HepG2 (cell line): ENCODE data around the gene ANAPC2. TPM values are rescaled to one million over a fixed set of nuclear protein-coding genes. Genes with fewer than 3 reads are reported as not detected.
A peak's percentile ranks its signal among the peaks of the same experiment; 100 is the strongest.

Experiments
- IRF2 ChIP-seq: IDR thresholded peaks from 2 replicates; pipeline ENCODE4 v1.6.1; 2018; ENCODE audit warnings: missing genetic modification reagents, missing compliant biosample characterization
- MIXL1 ChIP-seq: IDR thresholded peaks from 2 replicates; pipeline ENCODE4 v1.6.1; 2016
- NR2C2 ChIP-seq: sonication (generic); formaldehyde crosslinking; IDR thresholded peaks from 2 replicates; pipeline ENCODE4 v1.4.0; 2020; ENCODE audit warnings: missing genetic modification reagents, mild to moderate bottlenecking, moderate library complexity, borderline replicate concordance
- PHF5A ChIP-seq: IDR thresholded peaks from one replicate; pipeline ENCODE4 v1.6.1; 2018; ENCODE audit warnings: low read depth, missing genetic modification reagents; ENCODE audit not compliant: unreplicated experiment
- SALL2 ChIP-seq: sonication (generic); formaldehyde crosslinking; IDR thresholded peaks from 2 replicates; pipeline ENCODE4 v1.8.1; 2023; ENCODE audit warnings: mild to moderate bottlenecking, missing genetic modification reagents, inconsistent platforms
- ZNF136 ChIP-seq: sonication (generic); formaldehyde crosslinking; IDR thresholded peaks from 2 replicates; pipeline ENCODE4 v1.8.1; 2022; ENCODE audit warnings: low read depth, mild to moderate bottlenecking, moderate library complexity, missing genetic modification reagents
- ZNF282 ChIP-seq: fragments of 450-650 bp; IDR thresholded peaks from 2 replicates; pipeline ENCODE4 v1.6.1; 2018; ENCODE audit not compliant: partially characterized antibody
- ZNF430 ChIP-seq: sonication (generic); formaldehyde crosslinking; IDR thresholded peaks from 2 replicates; pipeline ENCODE4 v1.9.0; 2021; ENCODE audit warnings: mild to moderate bottlenecking, missing genetic modification reagents
- ZNF589 ChIP-seq: sonication (generic); formaldehyde crosslinking; conservative IDR thresholded peaks from 2 replicates; pipeline ENCODE4 v1.8.0; 2022; ENCODE audit warnings: mild to moderate bottlenecking, moderate library complexity, missing genetic modification reagents
- ZNF772 ChIP-seq: sonication (generic); formaldehyde crosslinking; IDR thresholded peaks from 2 replicates; pipeline ENCODE4 v1.5.0; 2020; ENCODE audit warnings: mild to moderate bottlenecking, missing genetic modification reagents
- polyA plus RNA-seq, 8 experiments: library from polyadenylated mRNA; depleted of rRNA in 3 of 8; stranded (reverse) in 7 of 8; unstranded in 1 of 8; fragments of >200 nt; fragmentation: Illumina TruSeq in 4 of 8; extraction: Trizol in 4 of 8; gene quantifications; 2 replicates each; pipeline versions ENCODE4 v1.2.1 to v1.2.3, GENCODE V29; 2011 to 2016; ENCODE audit warnings: low read depth in 4 of 8, missing spikeins in 1 of 8, mixed read lengths in 1 of 8; ENCODE audit not compliant: insufficient read depth in 1 of 8
- total RNA-seq, 5 experiments: library from RNA; depleted of rRNA; stranded (reverse); fragments of >200 nt; fragmentation: Illumina TruSeq; extraction: Trizol; gene quantifications; 2 replicates each; pipeline ENCODE4 v1.2.3, GENCODE V29; 2016; ENCODE audit warnings: low read depth in 1 of 5
- TF ChIP-seq, protein P1 (sequence below): sonication (generic); formaldehyde crosslinking; IDR thresholded peaks from 2 replicates; pipeline ENCODE4 v1.4.0; 2020; ENCODE audit warnings: missing genetic modification reagents, mild to moderate bottlenecking, borderline replicate concordance
- TF ChIP-seq, protein P2 (sequence below): IDR thresholded peaks from 2 replicates; pipeline ENCODE4 v1.6.1; 2016; ENCODE audit warnings: low read depth, missing genetic modification reagents, missing compliant biosample characterization
- TF ChIP-seq, protein P3 (sequence below): sonication (generic); formaldehyde crosslinking; IDR thresholded peaks from 2 replicates; pipeline ENCODE4 v1.9.0; 2022; ENCODE audit warnings: low read depth, missing genetic modification reagents
- TF ChIP-seq, protein P4 (sequence below): IDR thresholded peaks from 2 replicates; pipeline ENCODE4 v1.4.0; 2020; ENCODE audit warnings: mild to moderate bottlenecking, missing genetic modification reagents

ANAPC2 gene
- total and polyA plus RNA-seq, 2 of the 13 experiments (the other 11 are each of a cell fraction or from before 2014, with no cell fraction given), result 12.3 to 15.4 TPM

DNA sequence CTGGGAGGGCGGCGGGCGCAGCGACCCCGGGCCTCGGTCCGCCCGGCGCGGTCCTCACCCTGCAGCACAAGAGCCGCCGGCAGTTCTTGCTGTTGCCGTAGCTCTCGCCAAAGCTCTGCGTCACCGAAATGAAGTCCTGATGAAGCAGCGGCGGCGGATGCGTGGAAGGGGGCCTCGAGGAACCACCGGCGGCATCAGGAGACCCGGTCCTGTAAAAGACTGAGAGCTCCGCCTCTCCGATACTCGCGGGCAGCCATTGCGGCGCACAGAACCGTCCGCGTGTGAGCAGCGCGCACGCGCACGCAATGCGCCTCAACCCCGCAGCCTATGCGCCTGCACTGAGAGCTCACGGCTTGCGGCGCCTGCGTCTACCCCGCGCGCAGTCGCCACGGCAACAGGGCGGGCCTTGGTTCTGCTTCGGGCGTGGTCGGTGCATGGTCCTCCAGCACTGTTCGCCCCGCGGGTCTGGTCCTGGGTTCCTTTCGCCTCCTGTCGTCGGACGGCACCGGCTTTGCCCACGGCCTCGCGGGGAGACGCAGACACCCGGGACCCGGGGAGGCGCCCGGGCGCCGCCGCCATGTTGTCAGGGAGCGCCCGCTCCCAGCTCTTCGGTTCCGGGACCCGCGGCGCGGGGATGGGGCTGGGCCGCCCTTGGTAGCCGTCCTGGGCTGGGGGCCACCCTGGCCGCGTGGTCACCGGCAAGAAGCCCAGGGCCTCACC, 58.7 kb downstream of the ANAPC2 start (continued):
- TF ChIP-seq, protein P1, sequence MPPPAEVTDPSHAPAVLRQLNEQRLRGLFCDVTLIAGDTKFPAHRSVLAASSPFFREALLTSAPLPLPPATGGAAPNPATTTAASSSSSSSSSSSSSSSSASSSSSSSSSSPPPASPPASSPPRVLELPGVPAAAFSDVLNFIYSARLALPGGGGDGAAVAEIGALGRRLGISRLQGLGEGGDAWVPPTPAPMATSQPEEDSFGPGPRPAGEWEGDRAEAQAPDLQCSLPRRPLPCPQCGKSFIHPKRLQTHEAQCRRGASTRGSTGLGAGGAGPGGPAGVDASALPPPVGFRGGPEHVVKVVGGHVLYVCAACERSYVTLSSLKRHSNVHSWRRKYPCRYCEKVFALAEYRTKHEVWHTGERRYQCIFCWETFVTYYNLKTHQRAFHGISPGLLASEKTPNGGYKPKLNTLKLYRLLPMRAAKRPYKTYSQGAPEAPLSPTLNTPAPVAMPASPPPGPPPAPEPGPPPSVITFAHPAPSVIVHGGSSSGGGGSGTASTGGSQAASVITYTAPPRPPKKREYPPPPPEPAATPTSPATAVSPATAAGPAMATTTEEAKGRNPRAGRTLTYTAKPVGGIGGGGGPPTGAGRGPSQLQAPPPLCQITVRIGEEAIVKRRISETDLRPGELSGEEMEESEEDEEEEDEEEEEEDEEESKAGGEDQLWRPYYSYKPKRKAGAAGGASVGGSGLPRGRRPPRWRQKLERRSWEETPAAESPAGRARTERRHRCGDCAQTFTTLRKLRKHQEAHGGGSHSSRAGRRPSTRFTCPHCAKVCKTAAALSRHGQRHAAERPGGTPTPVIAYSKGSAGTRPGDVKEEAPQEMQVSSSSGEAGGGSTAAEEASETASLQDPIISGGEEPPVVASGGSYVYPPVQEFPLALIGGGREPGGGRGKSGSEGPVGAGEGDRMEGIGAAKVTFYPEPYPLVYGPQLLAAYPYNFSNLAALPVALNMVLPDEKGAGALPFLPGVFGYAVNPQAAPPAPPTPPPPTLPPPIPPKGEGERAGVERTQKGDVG (CRISPR knock-in tag), result no peak
- TF ChIP-seq, protein P2, sequence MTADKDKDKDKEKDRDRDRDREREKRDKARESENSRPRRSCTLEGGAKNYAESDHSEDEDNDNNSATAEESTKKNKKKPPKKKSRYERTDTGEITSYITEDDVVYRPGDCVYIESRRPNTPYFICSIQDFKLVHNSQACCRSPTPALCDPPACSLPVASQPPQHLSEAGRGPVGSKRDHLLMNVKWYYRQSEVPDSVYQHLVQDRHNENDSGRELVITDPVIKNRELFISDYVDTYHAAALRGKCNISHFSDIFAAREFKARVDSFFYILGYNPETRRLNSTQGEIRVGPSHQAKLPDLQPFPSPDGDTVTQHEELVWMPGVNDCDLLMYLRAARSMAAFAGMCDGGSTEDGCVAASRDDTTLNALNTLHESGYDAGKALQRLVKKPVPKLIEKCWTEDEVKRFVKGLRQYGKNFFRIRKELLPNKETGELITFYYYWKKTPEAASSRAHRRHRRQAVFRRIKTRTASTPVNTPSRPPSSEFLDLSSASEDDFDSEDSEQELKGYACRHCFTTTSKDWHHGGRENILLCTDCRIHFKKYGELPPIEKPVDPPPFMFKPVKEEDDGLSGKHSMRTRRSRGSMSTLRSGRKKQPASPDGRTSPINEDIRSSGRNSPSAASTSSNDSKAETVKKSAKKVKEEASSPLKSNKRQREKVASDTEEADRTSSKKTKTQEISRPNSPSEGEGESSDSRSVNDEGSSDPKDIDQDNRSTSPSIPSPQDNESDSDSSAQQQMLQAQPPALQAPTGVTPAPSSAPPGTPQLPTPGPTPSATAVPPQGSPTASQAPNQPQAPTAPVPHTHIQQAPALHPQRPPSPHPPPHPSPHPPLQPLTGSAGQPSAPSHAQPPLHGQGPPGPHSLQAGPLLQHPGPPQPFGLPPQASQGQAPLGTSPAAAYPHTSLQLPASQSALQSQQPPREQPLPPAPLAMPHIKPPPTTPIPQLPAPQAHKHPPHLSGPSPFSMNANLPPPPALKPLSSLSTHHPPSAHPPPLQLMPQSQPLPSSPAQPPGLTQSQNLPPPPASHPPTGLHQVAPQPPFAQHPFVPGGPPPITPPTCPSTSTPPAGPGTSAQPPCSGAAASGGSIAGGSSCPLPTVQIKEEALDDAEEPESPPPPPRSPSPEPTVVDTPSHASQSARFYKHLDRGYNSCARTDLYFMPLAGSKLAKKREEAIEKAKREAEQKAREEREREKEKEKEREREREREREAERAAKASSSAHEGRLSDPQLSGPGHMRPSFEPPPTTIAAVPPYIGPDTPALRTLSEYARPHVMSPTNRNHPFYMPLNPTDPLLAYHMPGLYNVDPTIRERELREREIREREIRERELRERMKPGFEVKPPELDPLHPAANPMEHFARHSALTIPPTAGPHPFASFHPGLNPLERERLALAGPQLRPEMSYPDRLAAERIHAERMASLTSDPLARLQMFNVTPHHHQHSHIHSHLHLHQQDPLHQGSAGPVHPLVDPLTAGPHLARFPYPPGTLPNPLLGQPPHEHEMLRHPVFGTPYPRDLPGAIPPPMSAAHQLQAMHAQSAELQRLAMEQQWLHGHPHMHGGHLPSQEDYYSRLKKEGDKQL (CRISPR knock-in tag), result no peak
- peak; percentile 78 for TF ChIP-seq IRF2 (CRISPR knock-in tag)
- TF ChIP-seq, protein P3, sequence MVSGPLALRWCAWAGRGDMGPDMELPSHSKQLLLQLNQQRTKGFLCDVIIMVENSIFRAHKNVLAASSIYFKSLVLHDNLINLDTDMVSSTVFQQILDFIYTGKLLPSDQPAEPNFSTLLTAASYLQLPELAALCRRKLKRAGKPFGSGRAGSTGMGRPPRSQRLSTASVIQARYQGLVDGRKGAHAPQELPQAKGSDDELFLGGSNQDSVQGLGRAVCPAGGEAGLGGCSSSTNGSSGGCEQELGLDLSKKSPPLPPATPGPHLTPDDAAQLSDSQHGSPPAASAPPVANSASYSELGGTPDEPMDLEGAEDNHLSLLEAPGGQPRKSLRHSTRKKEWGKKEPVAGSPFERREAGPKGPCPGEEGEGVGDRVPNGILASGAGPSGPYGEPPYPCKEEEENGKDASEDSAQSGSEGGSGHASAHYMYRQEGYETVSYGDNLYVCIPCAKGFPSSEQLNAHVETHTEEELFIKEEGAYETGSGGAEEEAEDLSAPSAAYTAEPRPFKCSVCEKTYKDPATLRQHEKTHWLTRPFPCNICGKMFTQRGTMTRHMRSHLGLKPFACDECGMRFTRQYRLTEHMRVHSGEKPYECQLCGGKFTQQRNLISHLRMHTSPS (CRISPR knock-in tag), result peak; percentile 38; the same call in 1 of the 2 replicates
- peak; percentile 78 for TF ChIP-seq ZNF430 (CRISPR knock-in tag)
- TF ChIP-seq PHF5A (CRISPR knock-in tag), result no peak
- no peak for TF ChIP-seq ZNF282
- no peak; the same call in 1 of the 2 replicates for TF ChIP-seq ZNF589
- TF ChIP-seq, protein P4, sequence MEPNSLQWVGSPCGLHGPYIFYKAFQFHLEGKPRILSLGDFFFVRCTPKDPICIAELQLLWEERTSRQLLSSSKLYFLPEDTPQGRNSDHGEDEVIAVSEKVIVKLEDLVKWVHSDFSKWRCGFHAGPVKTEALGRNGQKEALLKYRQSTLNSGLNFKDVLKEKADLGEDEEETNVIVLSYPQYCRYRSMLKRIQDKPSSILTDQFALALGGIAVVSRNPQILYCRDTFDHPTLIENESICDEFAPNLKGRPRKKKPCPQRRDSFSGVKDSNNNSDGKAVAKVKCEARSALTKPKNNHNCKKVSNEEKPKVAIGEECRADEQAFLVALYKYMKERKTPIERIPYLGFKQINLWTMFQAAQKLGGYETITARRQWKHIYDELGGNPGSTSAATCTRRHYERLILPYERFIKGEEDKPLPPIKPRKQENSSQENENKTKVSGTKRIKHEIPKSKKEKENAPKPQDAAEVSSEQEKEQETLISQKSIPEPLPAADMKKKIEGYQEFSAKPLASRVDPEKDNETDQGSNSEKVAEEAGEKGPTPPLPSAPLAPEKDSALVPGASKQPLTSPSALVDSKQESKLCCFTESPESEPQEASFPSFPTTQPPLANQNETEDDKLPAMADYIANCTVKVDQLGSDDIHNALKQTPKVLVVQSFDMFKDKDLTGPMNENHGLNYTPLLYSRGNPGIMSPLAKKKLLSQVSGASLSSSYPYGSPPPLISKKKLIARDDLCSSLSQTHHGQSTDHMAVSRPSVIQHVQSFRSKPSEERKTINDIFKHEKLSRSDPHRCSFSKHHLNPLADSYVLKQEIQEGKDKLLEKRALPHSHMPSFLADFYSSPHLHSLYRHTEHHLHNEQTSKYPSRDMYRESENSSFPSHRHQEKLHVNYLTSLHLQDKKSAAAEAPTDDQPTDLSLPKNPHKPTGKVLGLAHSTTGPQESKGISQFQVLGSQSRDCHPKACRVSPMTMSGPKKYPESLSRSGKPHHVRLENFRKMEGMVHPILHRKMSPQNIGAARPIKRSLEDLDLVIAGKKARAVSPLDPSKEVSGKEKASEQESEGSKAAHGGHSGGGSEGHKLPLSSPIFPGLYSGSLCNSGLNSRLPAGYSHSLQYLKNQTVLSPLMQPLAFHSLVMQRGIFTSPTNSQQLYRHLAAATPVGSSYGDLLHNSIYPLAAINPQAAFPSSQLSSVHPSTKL, result peak; percentile 21; the same call in 1 of the 2 replicates
- peak; percentile 46; the same call in 1 of the 2 replicates for TF ChIP-seq ZNF772 (CRISPR knock-in tag)
- peak; percentile 46; the same call in 1 of the 2 replicates for TF ChIP-seq NR2C2 (CRISPR knock-in tag)
- peak; percentile 67; the same call in 1 of the 2 replicates for TF ChIP-seq ZNF136 (CRISPR knock-in tag)
- TF ChIP-seq MIXL1 (CRISPR knock-in tag), result no peak
- 0 out of 2 replicates have a peak, but pooled peaks have one; percentile 60 for TF ChIP-seq SALL2 (CRISPR knock-in tag)
